ENCODE measurements around the gene MRPS17.
"Not testable (repeated sequence)": the region's sequence is repeated elsewhere in the genome, so short reads cannot be mapped to it uniquely, and the experiment has no call there.

The MRPS17 gene

DNA sequence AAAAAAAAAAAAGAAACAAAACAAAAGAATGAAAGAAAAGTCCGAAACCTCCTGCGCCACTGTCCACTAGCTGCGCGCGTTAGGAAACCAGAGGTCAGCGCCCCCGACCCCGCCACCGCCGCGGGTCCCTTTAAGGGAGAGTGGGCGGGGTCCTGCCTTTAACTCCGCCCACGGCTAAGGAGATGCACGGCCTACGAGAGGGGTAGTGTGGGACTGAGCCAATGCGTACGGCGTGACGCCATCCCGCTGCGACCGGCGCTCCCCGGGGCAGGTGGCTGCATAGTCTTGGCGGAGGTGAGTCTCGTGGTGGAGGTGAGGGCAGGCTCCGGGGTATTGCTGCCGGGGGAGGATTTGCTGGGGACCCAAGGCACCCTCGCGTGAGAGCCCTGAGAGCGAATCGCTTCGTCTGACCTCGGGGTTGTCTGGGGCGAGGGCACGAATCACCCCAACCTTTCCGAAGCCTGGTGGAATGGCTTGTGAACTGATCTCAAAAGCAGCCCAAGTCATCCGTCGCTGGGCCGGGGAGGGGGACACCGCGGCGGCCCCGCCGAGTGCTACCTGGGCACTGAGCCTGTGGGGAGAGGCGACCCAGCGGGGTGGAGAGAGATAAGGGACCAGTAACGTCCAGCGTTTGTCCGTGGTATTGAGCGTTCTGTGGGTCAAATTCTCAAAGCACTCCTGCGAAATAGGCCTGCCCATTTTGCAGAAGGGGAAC, at the start of gene MRPS17:
TSS of gene MRPS17 (plus strand) at position 241 of the 715 bp plus-strand sequence. CDS start 1,319 bp downstream, outside the sequence.
- Mint-ChIP-seq H3K27me3 (ENCODE audit: low read depth) (no peaks in the 10 kb centered on the region), H3K4me1 (ENCODE audit: low read depth) (peaks cover 7% of the 10 kb centered on the region), H3K27ac (peak within 1 kb of the TSS; percentile 96), H3K36me3 (ENCODE audit: low read depth) (peaks cover 17% of the 10 kb centered on the region), H3K9me3 (peaks cover 4% of the 10 kb centered on the region), H3K4me3 (peak within 1 kb of the TSS; percentile 96)
- DNase-seq (ENCODE audit: low spot score), result peak; percentile 91

- Mint-ChIP-seq H3K36me3 (ENCODE audit: low read depth) (peaks cover 7% of the 10 kb centered on the region), H3K4me3 (no peak overlapping the region), H3K9me3 (peaks cover 10% of the 10 kb centered on the region), H3K27me3 (ENCODE audit: low read depth) (no peaks in the 10 kb centered on the region), H3K27ac (no peak overlapping the region), H3K4me1 (ENCODE audit: low read depth) (peaks cover 5% of the 10 kb centered on the region)
- DNase-seq (ENCODE audit: low spot score), result no peak
These were observed 47.5 kb upstream of the MRPS17 start for GRCh38 chr7:55903985-55904759.

DNA sequence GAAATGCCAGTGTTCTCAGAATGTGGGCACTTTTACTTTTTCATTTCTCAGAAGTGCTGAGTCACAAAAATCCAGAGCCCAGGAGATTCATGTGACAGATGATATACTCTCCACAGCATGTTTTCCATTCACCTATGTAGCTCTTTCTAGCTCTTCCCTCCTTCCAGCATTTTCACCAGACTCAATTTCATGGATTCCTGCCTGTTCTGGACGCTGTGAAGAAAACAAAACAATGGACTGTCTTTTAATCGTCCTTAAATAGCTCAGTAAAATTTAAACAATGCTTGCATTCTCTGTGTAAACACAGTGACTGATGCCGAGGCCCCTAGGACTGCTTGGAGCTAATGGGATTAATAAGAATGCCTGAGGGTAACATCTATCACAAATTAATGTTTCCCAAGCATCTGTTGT, 38.9 kb upstream of the MRPS17 start:
- peaks cover 11% of the 10 kb centered on the region for H3K4me1 Mint-ChIP-seq (ENCODE audit: low read depth)
- H3K9me3 Mint-ChIP-seq, result peaks cover 4% of the 10 kb centered on the region
- no peak overlapping the region for H3K27ac Mint-ChIP-seq
- no peak for DNase-seq (ENCODE audit: low spot score)
- no peaks in the 10 kb centered on the region for H3K27me3 Mint-ChIP-seq (ENCODE audit: low read depth)
- H3K36me3 Mint-ChIP-seq (ENCODE audit: low read depth), result peaks cover 4% of the 10 kb centered on the region
- no peak overlapping the region for H3K4me3 Mint-ChIP-seq

- Mint-ChIP-seq H3K9me3 (no peaks in the 10 kb centered on the region), H3K27ac (no peak overlapping the region), H3K4me3 (no peak overlapping the region), H3K4me1 (ENCODE audit: low read depth) (peaks cover 4% of the 10 kb centered on the region), H3K36me3 (ENCODE audit: low read depth) (no peaks in the 10 kb centered on the region), H3K27me3 (ENCODE audit: low read depth) (no peaks in the 10 kb centered on the region)
- no peak for DNase-seq (ENCODE audit: low spot score)
These were observed 33.9 kb upstream of the MRPS17 start for GRCh38 chr7:55917771-55918170.

DNA sequence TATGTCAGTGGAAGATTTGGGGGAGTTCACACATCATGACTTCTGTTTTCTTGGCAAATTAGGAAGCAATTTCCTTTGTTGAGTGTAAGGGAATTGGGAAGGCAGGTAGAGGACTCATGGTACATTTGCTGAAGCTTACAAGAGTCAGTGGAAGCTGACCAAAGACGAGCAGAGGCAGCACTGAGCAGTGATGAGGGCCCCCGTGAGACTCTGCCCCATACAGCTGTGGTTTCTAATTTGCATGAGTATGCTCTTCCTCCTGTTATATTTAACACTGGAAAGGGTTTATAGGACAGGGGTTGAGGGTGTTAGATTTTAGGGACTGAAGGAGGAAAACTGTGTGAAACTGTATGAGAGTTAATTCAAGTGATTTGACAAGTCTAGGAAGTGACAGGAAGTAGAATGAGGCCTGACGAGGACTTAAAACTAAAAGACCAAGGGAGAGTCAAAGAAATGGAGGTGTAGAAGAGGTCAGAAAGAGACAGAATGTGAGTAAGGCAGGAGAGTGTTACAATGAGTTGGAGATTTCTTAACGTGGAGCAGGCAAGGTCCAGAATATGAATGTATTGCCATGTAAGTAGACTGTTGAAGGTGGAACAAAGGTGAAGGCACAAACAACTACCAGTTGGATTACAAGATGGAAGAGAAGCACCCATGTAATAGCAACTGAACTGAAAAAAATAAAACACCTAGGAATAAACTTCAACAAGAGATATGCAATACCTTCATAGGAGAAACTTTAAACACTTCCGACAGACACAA, 23.5 kb upstream of the MRPS17 start:
- Mint-ChIP-seq H3K36me3 (ENCODE audit: low read depth) (no peaks in the 10 kb centered on the region), H3K27ac (no peak overlapping the region)

DNA sequence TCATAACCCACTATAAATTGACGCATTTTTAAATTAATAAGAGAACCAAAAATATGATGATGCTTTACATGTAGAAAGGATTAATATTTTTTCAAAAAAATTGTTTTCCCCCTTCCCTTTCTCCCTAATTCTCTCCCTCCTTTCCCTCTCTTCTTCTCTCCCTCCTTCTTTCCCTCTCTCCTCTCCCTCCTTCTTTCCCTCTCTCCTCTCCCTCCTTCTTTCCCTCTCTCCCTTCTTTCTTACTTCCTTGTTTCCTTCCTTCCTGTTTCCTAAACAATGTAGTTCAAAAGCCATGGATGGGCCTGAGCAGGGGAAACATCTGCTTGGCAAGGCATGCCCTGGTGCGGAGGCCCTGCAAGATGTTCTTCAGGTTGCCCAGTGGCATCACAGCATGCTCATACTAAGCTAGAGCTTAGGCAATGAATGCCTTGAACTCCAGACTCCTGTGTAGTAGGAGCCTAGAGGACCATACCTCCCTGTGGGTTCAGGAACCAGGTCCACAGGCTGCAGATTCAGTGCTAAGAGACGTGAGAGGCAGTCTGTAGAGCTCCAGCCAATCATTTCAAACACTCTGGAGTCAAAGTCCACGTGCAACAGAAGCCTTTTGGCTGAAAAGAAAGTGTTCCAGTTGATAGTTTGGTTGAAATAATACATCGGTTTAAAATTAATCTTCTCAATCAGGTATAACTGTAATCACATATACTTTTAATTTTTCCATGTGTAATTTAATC, 20.1 kb upstream of the MRPS17 start:
- no peak overlapping the region for H3K27ac Mint-ChIP-seq
- H3K27me3 Mint-ChIP-seq (ENCODE audit: low read depth), result no peaks in the 10 kb centered on the region

More for the DNA sequence above, 23.5 kb upstream of the MRPS17 start:
- no peak for DNase-seq (ENCODE audit: low spot score)
- Mint-ChIP-seq H3K4me1 (ENCODE audit: low read depth) (no peaks in the 10 kb centered on the region), H3K27me3 (ENCODE audit: low read depth) (no peaks in the 10 kb centered on the region), H3K9me3 (peaks cover 4% of the 10 kb centered on the region), H3K4me3 (no peak overlapping the region)

GRCh38 chr7:55939514-55940123, 12.1 kb upstream of the MRPS17 start:
- H3K4me3 Mint-ChIP-seq, result no peak overlapping the region
- H3K27me3 Mint-ChIP-seq (ENCODE audit: low read depth), result no peaks in the 10 kb centered on the region
- H3K9me3 Mint-ChIP-seq, result peaks cover 42% of the 10 kb centered on the region
- H3K27ac Mint-ChIP-seq, result no peak overlapping the region
- H3K36me3 Mint-ChIP-seq (ENCODE audit: low read depth), result peaks cover 3% of the 10 kb centered on the region
- no peaks in the 10 kb centered on the region for H3K4me1 Mint-ChIP-seq (ENCODE audit: low read depth)
- no peak for DNase-seq (ENCODE audit: low spot score)

More for the DNA sequence above, 20.1 kb upstream of the MRPS17 start:
- Mint-ChIP-seq H3K36me3 (ENCODE audit: low read depth) (no peaks in the 10 kb centered on the region), H3K4me1 (ENCODE audit: low read depth) (no peaks in the 10 kb centered on the region), H3K4me3 (no peak overlapping the region), H3K9me3 (peaks cover 9% of the 10 kb centered on the region)
- no peak for DNase-seq (ENCODE audit: low spot score)

- Mint-ChIP-seq H3K4me3 (no peak overlapping the region), H3K27me3 (ENCODE audit: low read depth) (no peaks in the 10 kb centered on the region), H3K27ac (no peak overlapping the region), H3K36me3 (ENCODE audit: low read depth) (no peaks in the 10 kb centered on the region), H3K9me3 (peaks cover 19% of the 10 kb centered on the region), H3K4me1 (ENCODE audit: low read depth) (no peaks in the 10 kb centered on the region)
- DNase-seq (ENCODE audit: low spot score), result no peak
These were observed 5.1 kb upstream of the MRPS17 start for GRCh38 chr7:55946545-55946944.

GRCh38 chr7:55952352-55952671, 635 bp downstream of the MRPS17 start:
- peak overlapping the region; percentile 96 for H3K4me3 Mint-ChIP-seq
- not testable (repeated sequence) for DNase-seq (ENCODE audit: low spot score); H3K4me1 Mint-ChIP-seq (ENCODE audit: low read depth); H3K9me3 Mint-ChIP-seq; H3K27me3 Mint-ChIP-seq (ENCODE audit: low read depth)
- peaks cover 17% of the 10 kb centered on the region for H3K36me3 Mint-ChIP-seq (ENCODE audit: low read depth)
- peak overlapping the region; percentile 96 for H3K27ac Mint-ChIP-seq

DNA sequence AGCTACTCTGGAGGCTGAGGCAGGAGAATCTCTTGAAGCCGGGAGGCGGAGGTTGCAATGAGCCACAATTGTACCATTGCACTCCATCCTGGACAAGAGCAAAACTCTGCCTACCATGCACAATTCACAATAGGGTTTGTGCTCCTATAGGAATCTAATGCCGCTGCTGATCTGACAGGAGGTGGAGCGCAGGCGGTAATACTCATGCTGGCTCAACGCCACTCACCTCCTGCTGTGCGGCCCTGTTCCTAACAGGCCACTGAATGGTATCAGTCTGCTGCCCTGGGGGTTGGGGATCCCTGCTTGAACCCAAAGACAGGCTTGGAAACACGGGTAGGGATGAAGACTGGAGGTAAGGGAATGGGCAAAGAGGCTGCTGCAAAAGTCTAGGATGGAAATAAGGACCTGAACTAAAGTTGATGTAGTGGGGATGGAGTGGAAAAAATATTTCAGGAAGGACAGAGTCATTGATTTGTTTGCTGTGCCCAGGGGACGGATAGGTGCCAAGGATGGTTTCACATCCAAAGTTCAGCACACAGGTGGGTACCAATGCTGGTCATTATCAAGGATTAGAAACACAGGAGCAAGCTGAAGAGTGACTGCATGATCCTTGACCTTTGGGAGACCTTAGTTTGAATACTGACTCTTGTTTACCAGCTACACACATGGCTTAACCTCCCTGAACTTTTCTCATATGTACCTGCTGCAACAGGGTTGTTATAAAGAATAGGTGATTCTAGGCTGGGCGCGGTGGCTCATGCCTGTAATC, 2.2 kb downstream of the MRPS17 start:
- Mint-ChIP-seq H3K9me3 (peaks cover 4% of the 10 kb centered on the region), H3K27ac (no peak overlapping the region), H3K27me3 (ENCODE audit: low read depth) (no peaks in the 10 kb centered on the region), H3K36me3 (ENCODE audit: low read depth) (peaks cover 17% of the 10 kb centered on the region), H3K4me3 (peak overlapping the region; percentile 96), H3K4me1 (ENCODE audit: low read depth) (peaks cover 7% of the 10 kb centered on the region)
- DNase-seq (ENCODE audit: low spot score), result no peak

GRCh38 chr7:55957190-55957589, 5.5 kb downstream of the MRPS17 start:
- H3K27ac Mint-ChIP-seq, result no peak overlapping the region
- no peaks in the 10 kb centered on the region for H3K9me3 Mint-ChIP-seq
- no peak for DNase-seq (ENCODE audit: low spot score)
- H3K4me3 Mint-ChIP-seq, result no peak overlapping the region
- H3K36me3 Mint-ChIP-seq (ENCODE audit: low read depth), result peaks cover 15% of the 10 kb centered on the region
- H3K27me3 Mint-ChIP-seq (ENCODE audit: low read depth), result no peaks in the 10 kb centered on the region
- peaks cover 7% of the 10 kb centered on the region for H3K4me1 Mint-ChIP-seq (ENCODE audit: low read depth)

DNA sequence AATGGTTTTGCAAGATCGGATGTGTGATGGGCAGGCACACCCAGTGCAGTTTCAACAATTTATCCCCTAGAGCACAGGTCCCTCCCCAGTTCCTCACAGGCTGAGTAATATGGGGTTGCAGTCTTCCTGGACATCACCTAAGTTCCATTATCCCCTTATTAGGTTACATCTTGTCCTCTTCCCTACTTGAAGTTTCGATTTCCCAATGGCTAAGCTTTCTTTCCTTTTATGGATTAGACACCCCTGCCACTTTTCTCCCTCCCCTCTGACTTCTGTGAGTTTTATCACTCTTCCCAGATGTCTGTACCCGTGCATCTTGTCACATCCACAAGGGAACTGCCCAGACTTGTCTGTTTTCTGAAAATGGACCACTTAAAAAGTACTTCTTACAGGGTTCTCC, 10.3 kb downstream of the MRPS17 start:
- H3K4me3 Mint-ChIP-seq, result no peak overlapping the region
- no peaks in the 10 kb centered on the region for H3K36me3 Mint-ChIP-seq (ENCODE audit: low read depth)
- no peaks in the 10 kb centered on the region for H3K27me3 Mint-ChIP-seq (ENCODE audit: low read depth)
- no peaks in the 10 kb centered on the region for H3K9me3 Mint-ChIP-seq
- peaks cover 14% of the 10 kb centered on the region for H3K4me1 Mint-ChIP-seq (ENCODE audit: low read depth)
- DNase-seq (ENCODE audit: low spot score), result no peak
- H3K27ac Mint-ChIP-seq, result no peak overlapping the region
